Activated naive CD8-positive, alpha-beta T cell treated with anti-CD3 and anti-CD28 coated beads, Interleukin-2, amount 10 ng/mL, durations not matched to agents 7 days and 5 days (primary cell): ENCODE results near the gene NPAS3. TPM values are rescaled to one million over a fixed set of nuclear protein-coding genes. Genes with fewer than 3 reads are reported as not detected.
A peak's percentile ranks its signal among the peaks of the same experiment; 100 is the strongest.

Source experiments
- ATAC-seq: fragments of 150-1000 bp; cut with Tn5 transposase; one replicate; pipeline ENCODE4 v1.10.0; 2021; ENCODE audit warnings: low read depth, moderate library complexity
- POLR2A ChIA-PET: fragments of 350-600 bp; sonication (Branson Sonifier 250); formaldehyde crosslinking; loops from one replicate; lab custom pipeline; 2021; ENCODE audit warnings: antibody characterized with exemption; lab: Charles Lee
- DNase-seq: peaks from one replicate; pipeline ENCODE4 v3.0.0; 2021
- H3K27ac Mint-ChIP-seq: one replicate; pipeline ENCODE4 v1.8.0; 2022; ENCODE audit warnings: mild to moderate bottlenecking, mixed read lengths
- H3K27me3 Mint-ChIP-seq: one replicate; pipeline ENCODE4 v1.8.0; 2022; ENCODE audit warnings: mild to moderate bottlenecking, moderate library complexity, mixed read lengths
- H3K36me3 Mint-ChIP-seq: one replicate; pipeline ENCODE4 v1.8.0; 2021; ENCODE audit warnings: mild to moderate bottlenecking, mixed read lengths
- H3K4me1 Mint-ChIP-seq: one replicate; pipeline ENCODE4 v1.8.0; 2021; ENCODE audit warnings: mixed read lengths
- H3K4me3 Mint-ChIP-seq: one replicate; pipeline ENCODE4 v1.8.0; 2022; ENCODE audit warnings: mild to moderate bottlenecking, moderate library complexity, mixed read lengths
- H3K9me3 Mint-ChIP-seq: one replicate; pipeline ENCODE4 v1.8.0; 2021; ENCODE audit warnings: mixed read lengths
- total RNA-seq, 2 experiments: library from RNA; stranded (reverse); gene quantifications; one replicate each; pipeline ENCODE4 v1.2.3, GENCODE V29; 2021

NPAS3 gene
- total RNA-seq, 2 experiments from 2014 or later, result not detected

- no peak overlapping the region for H3K4me3 Mint-ChIP-seq
- H3K9me3 Mint-ChIP-seq, result no peaks in the 10 kb centered on the region
- DNase-seq, result no peak
- H3K36me3 Mint-ChIP-seq, result no peaks in the 10 kb centered on the region
- no peaks in the 10 kb centered on the region for H3K27me3 Mint-ChIP-seq
- ATAC-seq, result no peak
- H3K27ac Mint-ChIP-seq, result no peak overlapping the region
- peaks cover 3% of the 10 kb centered on the region for H3K4me1 Mint-ChIP-seq
- POLR2A ChIA-PET, result no interaction called here
Measured at GRCh38 chr14:33563191-33563900, 624.7 kb downstream of the NPAS3 start.

- no peaks in the 10 kb centered on the region for H3K36me3 Mint-ChIP-seq
- H3K27me3 Mint-ChIP-seq, result no peaks in the 10 kb centered on the region
- no peak for DNase-seq
- H3K27ac Mint-ChIP-seq, result peak overlapping the region; percentile 21
- POLR2A ChIA-PET, result no interaction called here
- no peak for ATAC-seq
- peaks cover 3% of the 10 kb centered on the region for H3K4me1 Mint-ChIP-seq
- no peak overlapping the region for H3K4me3 Mint-ChIP-seq
- no peaks in the 10 kb centered on the region for H3K9me3 Mint-ChIP-seq
Measured at GRCh38 chr14:33563901-33564197, 625.2 kb downstream of the NPAS3 start.

GRCh38 chr14:33564774-33565630, 626.3 kb downstream of the NPAS3 start:
- Mint-ChIP-seq H3K27me3 (no peaks in the 10 kb centered on the region), H3K9me3 (no peaks in the 10 kb centered on the region), H3K4me1 (peaks cover 3% of the 10 kb centered on the region), H3K4me3 (no peak overlapping the region), H3K27ac (no peak overlapping the region), H3K36me3 (no peaks in the 10 kb centered on the region)
- DNase-seq (no peak), ATAC-seq (peak; percentile 60)
- POLR2A ChIA-PET, result no interaction called here

- Mint-ChIP-seq H3K4me3 (no peak overlapping the region), H3K9me3 (no peaks in the 10 kb centered on the region), H3K27ac (no peak overlapping the region), H3K27me3 (no peaks in the 10 kb centered on the region), H3K4me1 (peaks cover 3% of the 10 kb centered on the region), H3K36me3 (no peaks in the 10 kb centered on the region)
- no peak for ATAC-seq
- POLR2A ChIA-PET, result no interaction called here
- no peak for DNase-seq
Measured at GRCh38 chr14:33566082-33566481, 627.4 kb downstream of the NPAS3 start.

GRCh38 chr14:33567023-33567728, 628.5 kb downstream of the NPAS3 start:
- Mint-ChIP-seq H3K4me1 (peaks cover 3% of the 10 kb centered on the region), H3K4me3 (no peak overlapping the region), H3K36me3 (no peaks in the 10 kb centered on the region), H3K9me3 (no peaks in the 10 kb centered on the region), H3K27ac (no peak overlapping the region), H3K27me3 (no peaks in the 10 kb centered on the region)
- POLR2A ChIA-PET, result no interaction called here
- no peak for ATAC-seq
- no peak for DNase-seq

- DNase-seq, result no peak
- Mint-ChIP-seq H3K27me3 (no peaks in the 10 kb centered on the region), H3K27ac (no peak overlapping the region), H3K9me3 (no peaks in the 10 kb centered on the region), H3K4me3 (no peak overlapping the region), H3K4me1 (peaks cover 3% of the 10 kb centered on the region), H3K36me3 (no peaks in the 10 kb centered on the region)
- POLR2A ChIA-PET, result no interaction called here
- no peak for ATAC-seq
Measured at GRCh38 chr14:33567731-33568130, 629.1 kb downstream of the NPAS3 start.

GRCh38 chr14:33568935-33569579, 630.4 kb downstream of the NPAS3 start:
- H3K4me3 Mint-ChIP-seq, result no peak overlapping the region
- no peak for DNase-seq
- ATAC-seq, result no peak
- no peak overlapping the region for H3K27ac Mint-ChIP-seq
- no peaks in the 10 kb centered on the region for H3K36me3 Mint-ChIP-seq
- POLR2A ChIA-PET, result no interaction called here
- H3K9me3 Mint-ChIP-seq, result no peaks in the 10 kb centered on the region
- peaks cover 3% of the 10 kb centered on the region for H3K4me1 Mint-ChIP-seq
- H3K27me3 Mint-ChIP-seq, result no peaks in the 10 kb centered on the region

GRCh38 chr14:33569821-33570687, 631.4 kb downstream of the NPAS3 start:
- Mint-ChIP-seq H3K4me1 (no peaks in the 10 kb centered on the region), H3K9me3 (no peaks in the 10 kb centered on the region)
- POLR2A ChIA-PET, result no interaction called here

GRCh38 chr14:33570694-33571310, 632.1 kb downstream of the NPAS3 start:
- H3K27ac Mint-ChIP-seq, result no peak overlapping the region
- no peaks in the 10 kb centered on the region for H3K36me3 Mint-ChIP-seq
- DNase-seq (no peak), ATAC-seq (no peak)
- H3K9me3 Mint-ChIP-seq, result no peaks in the 10 kb centered on the region
- H3K27me3 Mint-ChIP-seq, result no peaks in the 10 kb centered on the region
- POLR2A ChIA-PET, result no interaction called here
- no peaks in the 10 kb centered on the region for H3K4me1 Mint-ChIP-seq
- no peak overlapping the region for H3K4me3 Mint-ChIP-seq

More at GRCh38 chr14:33569821-33570687, 631.4 kb downstream of the NPAS3 start:
- Mint-ChIP-seq H3K27ac (no peak overlapping the region), H3K27me3 (no peaks in the 10 kb centered on the region), H3K36me3 (no peaks in the 10 kb centered on the region), H3K4me3 (no peak overlapping the region)
- no peak for ATAC-seq
- no peak for DNase-seq

- POLR2A ChIA-PET, result no interaction called here
- Mint-ChIP-seq H3K4me1 (no peaks in the 10 kb centered on the region), H3K36me3 (no peaks in the 10 kb centered on the region), H3K9me3 (no peaks in the 10 kb centered on the region), H3K27me3 (no peaks in the 10 kb centered on the region), H3K27ac (no peak overlapping the region), H3K4me3 (no peak overlapping the region)
- ATAC-seq, result no peak
- DNase-seq, result no peak
Measured at GRCh38 chr14:33573301-33573880, 634.7 kb downstream of the NPAS3 start.

- no peaks in the 10 kb centered on the region for H3K27me3 Mint-ChIP-seq
- H3K4me1 Mint-ChIP-seq, result no peaks in the 10 kb centered on the region
- H3K9me3 Mint-ChIP-seq, result no peaks in the 10 kb centered on the region
- H3K36me3 Mint-ChIP-seq, result no peaks in the 10 kb centered on the region
- no peak for DNase-seq
- no peak overlapping the region for H3K27ac Mint-ChIP-seq
- no peak overlapping the region for H3K4me3 Mint-ChIP-seq
- POLR2A ChIA-PET, result no interaction called here
- no peak for ATAC-seq
Measured at GRCh38 chr14:33576014-33576413, 637.3 kb downstream of the NPAS3 start.
